MM.1S (cell line): ENCODE measurements around the gene HAUS5.

Source experiments
- DNase-seq: peaks from one replicate; pipeline ENCODE4 v3.0.0-alpha.2; 2015
- H2AFZ ChIP-seq: fragments of 300-600 bp; sonication (generic); 2 replicates; pipeline ENCODE4 v1.6.0; 2016; ENCODE audit warnings: antibody characterized with exemption, low read length
- H3F3A ChIP-seq: fragments of 300-600 bp; sonication (generic); 2 replicates; pipeline ENCODE4 v1.6.1; 2016; ENCODE audit warnings: mild to moderate bottlenecking, antibody characterized with exemption, low read length, moderate library complexity, mixed read lengths; ENCODE audit not compliant: insufficient read depth
- H3K27ac ChIP-seq: fragments of 300-600 bp; sonication (generic); 2 replicates; pipeline ENCODE4 v1.5.1; 2016; ENCODE audit warnings: mild to moderate bottlenecking, low read length
- H3K27me3 ChIP-seq: fragments of 300-600 bp; sonication (generic); replicated peaks from 2 replicates; pipeline ENCODE4 v1.6.0; 2016; ENCODE audit warnings: low read length; ENCODE audit not compliant: insufficient read depth
- H3K36me3 ChIP-seq: fragments of 300-600 bp; sonication (generic); replicated peaks from 2 replicates; pipeline ENCODE4 v1.6.1; 2016; ENCODE audit warnings: mild to moderate bottlenecking, low read length, mixed read lengths; ENCODE audit not compliant: insufficient read depth
- H3K4me1 ChIP-seq: fragments of 300-600 bp; sonication (generic); 2 replicates; pipeline ENCODE4 v1.6.1; 2016; ENCODE audit warnings: low read length, mixed read lengths
- H3K4me2 ChIP-seq: fragments of 300-600 bp; sonication (generic); 2 replicates; pipeline ENCODE4 v1.6.0; 2016; ENCODE audit warnings: low read depth, low read length
- H3K4me3 ChIP-seq: fragments of 300-600 bp; sonication (generic); 2 replicates; pipeline ENCODE4 v1.5.1; 2016; ENCODE audit warnings: low read length, mixed read lengths
- H3K79me2 ChIP-seq: fragments of 300-600 bp; sonication (generic); 2 replicates; pipeline ENCODE4 v1.6.1; 2016; ENCODE audit warnings: mixed run types, low read length, mixed read lengths
- H3K9ac ChIP-seq: fragments of 300-600 bp; sonication (generic); 2 replicates; pipeline ENCODE4 v1.6.1; 2016; ENCODE audit warnings: low read length, mixed read lengths
- H3K9me2 ChIP-seq: fragments of 300-600 bp; sonication (generic); replicated peaks from 2 replicates; pipeline ENCODE4 v1.6.1; 2016; ENCODE audit warnings: mild to moderate bottlenecking, low read length, mixed read lengths; ENCODE audit not compliant: insufficient read depth
- H3K9me3 ChIP-seq: fragments of 300-600 bp; sonication (generic); replicated peaks from 2 replicates; pipeline ENCODE4 v1.6.1; 2016; ENCODE audit warnings: mild to moderate bottlenecking, low read length, mixed read lengths; ENCODE audit not compliant: insufficient read depth
- H4K20me1 ChIP-seq: fragments of 300-600 bp; sonication (generic); 2 replicates; pipeline ENCODE4 v1.6.1; 2016; ENCODE audit warnings: mild to moderate bottlenecking, low read length, moderate library complexity, mixed read lengths; ENCODE audit not compliant: insufficient read depth
- CTCF ChIP-seq: fragments of 300-600 bp; sonication (generic); IDR thresholded peaks from 2 replicates; pipeline ENCODE4 v1.5.1; 2016; ENCODE audit warnings: antibody characterized with exemption, low read length, mixed read lengths
- EZH2 ChIP-seq: fragments of 300-600 bp; sonication (generic); optimal IDR thresholded peaks from 2 replicates; pipeline ENCODE3; 2017; ENCODE audit warnings: low read depth, mild to moderate bottlenecking, antibody characterized with exemption, low read length, mixed read lengths
- EZH2phosphoT487 ChIP-seq: fragments of 300-600 bp; sonication (generic); IDR thresholded peaks from 2 replicates; pipeline ENCODE4 v1.6.1; 2018; ENCODE audit warnings: antibody characterized with exemption, low read length

HAUS5 gene

GRCh38 chr19:35655600-35655999, 43.1 kb downstream of the HAUS5 start:
- Histone ChIP-seq H3K9me3 (no peaks in the 10 kb centered on the region), H3K79me2 (peaks cover 23% of the 10 kb centered on the region), H3K4me2 (no peak overlapping the region), H2AFZ (no peak overlapping the region), H3K27me3 (no peaks in the 10 kb centered on the region), H3K4me1 (no peaks in the 10 kb centered on the region), H3K9ac (no peak overlapping the region), H3K4me3 (no peak overlapping the region), H4K20me1 (no peaks in the 10 kb centered on the region), H3F3A (no peaks in the 10 kb centered on the region), H3K9me2 (no peaks in the 10 kb centered on the region), H3K27ac (no peak overlapping the region), H3K36me3 (0 out of 2 replicates have a peak, but pooled peaks cover 7% of the 10 kb centered on the region)
- DNase-seq = no peak
- TF ChIP-seq CTCF (no peak), EZH2 (no peak), EZH2phosphoT487 (no peak)

GRCh38 chr19:35656700-35657099, 44.2 kb downstream of the HAUS5 start:
- H3K36me3 ChIP-seq = 0 out of 2 replicates have a peak, but pooled peaks cover 7% of the 10 kb centered on the region
- no peaks in the 10 kb centered on the region for H4K20me1 ChIP-seq
- H3K9me3 ChIP-seq = no peaks in the 10 kb centered on the region
- H3K4me1 ChIP-seq = no peaks in the 10 kb centered on the region
- no peaks in the 10 kb centered on the region for H3K27me3 ChIP-seq
- no peaks in the 10 kb centered on the region for H3K9me2 ChIP-seq
- H2AFZ ChIP-seq = no peak overlapping the region
- H3K79me2 ChIP-seq = peaks cover 13% of the 10 kb centered on the region
- TF ChIP-seq EZH2phosphoT487 (no peak), EZH2 (no peak), CTCF (no peak)
- H3F3A ChIP-seq = no peaks in the 10 kb centered on the region
- H3K4me3 ChIP-seq = no peak overlapping the region
- no peak overlapping the region for H3K9ac ChIP-seq
- no peak overlapping the region for H3K4me2 ChIP-seq
- DNase-seq = no peak
- H3K27ac ChIP-seq = no peak overlapping the region

- H3K27me3 ChIP-seq = no peaks in the 10 kb centered on the region
- H3K36me3 ChIP-seq = 0 out of 2 replicates have a peak, but pooled peaks cover 7% of the 10 kb centered on the region
- H3K4me3 ChIP-seq = no peak overlapping the region
- no peak overlapping the region for H3K9ac ChIP-seq
- H2AFZ ChIP-seq = no peak overlapping the region
- H3K9me2 ChIP-seq = no peaks in the 10 kb centered on the region
- H3K27ac ChIP-seq = no peak overlapping the region
- no peak for DNase-seq
- no peaks in the 10 kb centered on the region for H3F3A ChIP-seq
- no peaks in the 10 kb centered on the region for H4K20me1 ChIP-seq
- H3K4me1 ChIP-seq = no peaks in the 10 kb centered on the region
- H3K9me3 ChIP-seq = no peaks in the 10 kb centered on the region
- TF ChIP-seq EZH2phosphoT487 = no peak
- no peak for TF ChIP-seq EZH2
- no peak for TF ChIP-seq CTCF
- no peak overlapping the region for H3K4me2 ChIP-seq
- H3K79me2 ChIP-seq = peaks cover 8% of the 10 kb centered on the region; the same call in 1 of the 2 replicates
Observed at GRCh38 chr19:35657904-35658700, 45.6 kb downstream of the HAUS5 start.
